Neuronal stem cell (in vitro differentiated cells): ENCODE measurements around the gene TGFBR2.

ENCODE experiments used
- DNase-seq: peaks from one replicate; pipeline ENCODE4 v3.0.0-alpha.2; 2013; ENCODE audit warnings: low spot score
- H2AFZ ChIP-seq: one replicate; pipeline ENCODE4 v1.6.1; 2013; ENCODE audit warnings: mild to moderate bottlenecking, low read length, inconsistent platforms
- H2AK5ac ChIP-seq: 2 replicates; pipeline ENCODE4 v1.6.1; 2013; ENCODE audit warnings: low read depth, mild to moderate bottlenecking, inconsistent platforms, low read length, moderate library complexity, mixed read lengths
- H2BK120ac ChIP-seq: 2 replicates; pipeline ENCODE4 v1.6.1; 2013; ENCODE audit warnings: low read depth, mild to moderate bottlenecking, inconsistent platforms, low read length, moderate library complexity, mixed read lengths
- H2BK12ac ChIP-seq: one replicate; pipeline ENCODE4 v1.6.1; 2013; ENCODE audit warnings: low read length, inconsistent platforms
- H2BK15ac ChIP-seq: 2 replicates; pipeline ENCODE4 v1.6.1; 2013; ENCODE audit warnings: mild to moderate bottlenecking, low read length, inconsistent platforms, mixed read lengths
- H2BK5ac ChIP-seq: one replicate; pipeline ENCODE4 v1.6.1; 2013; ENCODE audit warnings: inconsistent platforms, mild to moderate bottlenecking, low read length, moderate library complexity
- H3K14ac ChIP-seq: one replicate; pipeline ENCODE4 v1.6.1; 2013; ENCODE audit warnings: low read length, inconsistent platforms
- H3K18ac ChIP-seq: 2 replicates; pipeline ENCODE4 v1.6.1; 2013; ENCODE audit warnings: low read length, inconsistent platforms
- H3K23ac ChIP-seq: 2 replicates; pipeline ENCODE4 v1.6.1; 2013; ENCODE audit warnings: low read depth, mild to moderate bottlenecking, mixed read lengths, low read length, inconsistent platforms; ENCODE audit not compliant: poor library complexity
- H3K27ac ChIP-seq: replicated peaks from 3 replicates; pipeline ENCODE4 v1.5.1; 2013; ENCODE audit warnings: low read length, inconsistent platforms
- H3K27me3 ChIP-seq, 3 experiments: 2 replicates each; pipeline ENCODE4 v1.6.1; 2013; ENCODE audit warnings: low read length in 3 of 3, mild to moderate bottlenecking in 2 of 3, inconsistent platforms in 1 of 3, low read depth in 1 of 3, mixed read lengths in 1 of 3, moderate library complexity in 1 of 3; ENCODE audit not compliant: control insufficient read depth in 3 of 3, insufficient read depth in 3 of 3
- H3K36me3 ChIP-seq, 2 donors: replicated peaks in 1 of 2; 2 replicates each; pipeline ENCODE4 v1.6.1; 2013; ENCODE audit warnings: low read length in 2 of 2; ENCODE audit not compliant: control insufficient read depth in 2 of 2, insufficient read depth in 2 of 2
- H3K4ac ChIP-seq: 2 replicates; pipeline ENCODE4 v1.6.1; 2013; ENCODE audit warnings: inconsistent platforms, mild to moderate bottlenecking, low read length, moderate library complexity
- H3K4me1 ChIP-seq, 2 donors: 1 replicate in 1 of 2; 2 replicates in 1 of 2; pipeline ENCODE4 v1.6.1; 2013; ENCODE audit warnings: low read length in 2 of 2, low read depth in 1 of 2; ENCODE audit not compliant: control insufficient read depth in 2 of 2, insufficient read depth in 1 of 2
- H3K4me2 ChIP-seq: one replicate; pipeline ENCODE4 v1.6.1; 2013; ENCODE audit warnings: mild to moderate bottlenecking, low read length, inconsistent platforms; ENCODE audit not compliant: insufficient read depth, poor library complexity, severe bottlenecking
- H3K4me3 ChIP-seq, 2 donors: 2 replicates each; pipeline ENCODE4 v1.5.1; 2013; ENCODE audit warnings: low read length in 2 of 2, mild to moderate bottlenecking in 2 of 2, inconsistent platforms in 1 of 2, moderate library complexity in 1 of 2
- H3K79me1 ChIP-seq: one replicate; pipeline ENCODE4 v1.6.1; 2013; ENCODE audit warnings: low read depth, mild to moderate bottlenecking, inconsistent platforms, low read length, moderate library complexity
- H3K9ac ChIP-seq: one replicate; pipeline ENCODE4 v1.6.1; 2013; ENCODE audit warnings: mild to moderate bottlenecking, low read depth, low read length, inconsistent platforms; ENCODE audit not compliant: poor library complexity
- H3K9me3 ChIP-seq, 2 donors: replicated peaks in 1 of 2; 2 replicates each; pipeline versions ENCODE3 to v1.6.1; 2013; ENCODE audit warnings: low read length in 2 of 2, mild to moderate bottlenecking in 2 of 2, inconsistent platforms in 1 of 2, low read depth in 1 of 2, mixed read lengths in 1 of 2, moderate library complexity in 1 of 2; ENCODE audit not compliant: control insufficient read depth in 2 of 2, insufficient read depth in 1 of 2
- H4K8ac ChIP-seq: one replicate; pipeline ENCODE4 v1.6.1; 2013; ENCODE audit warnings: low read depth, mild to moderate bottlenecking, inconsistent platforms, low read length, moderate library complexity
- H4K91ac ChIP-seq: one replicate; pipeline ENCODE4 v1.6.1; 2013; ENCODE audit warnings: low read length, low read depth, mild to moderate bottlenecking, inconsistent platforms; ENCODE audit not compliant: poor library complexity
- WGBS, 2 donors: extraction: QIAGEN DNeasy Blood & Tissue Kit; methylation state at CpG; one replicate each; pipeline ENCODE4 v1.1.7; 2013; ENCODE audit warnings: missing lambda C conversion rate in 2 of 2, mixed read lengths in 1 of 2; ENCODE audit not compliant: insufficient read length in 2 of 2, insufficient replicate concordance in 1 of 2; ENCODE audit errors: extremely low coverage in 2 of 2; 5-methylcytosine and 5-hydroxymethylcytosine counted together

TGFBR2 gene

GRCh38 chr3:30633718-30634117 is 27.3 kb downstream of the TGFBR2 start:
- Histone ChIP-seq H2AK5ac (no peak overlapping the region), H2BK120ac (no peak overlapping the region), H3K27me3 (no peaks in the 10 kb centered on the region), H3K36me3 (peaks cover 0 to 81% of the 10 kb centered on the region in 2 donors), H2BK15ac (no peak overlapping the region), H3K79me1 (no peaks in the 10 kb centered on the region), H3K4ac (no peak overlapping the region), H3K4me3 (no peak overlapping the region), H4K8ac (no peak overlapping the region), H3K4me2 (no peak overlapping the region), H2AFZ (no peak overlapping the region), H3K23ac (no peak overlapping the region), H2BK12ac (no peak overlapping the region), H3K4me1 (peaks cover 0 to 2% of the 10 kb centered on the region in 2 donors), H3K9ac (no peak overlapping the region), H4K91ac (no peak overlapping the region), H2BK5ac (no peak overlapping the region), H3K18ac (no peak overlapping the region), H3K27ac (no peak overlapping the region), H3K14ac (no peak overlapping the region), H3K9me3 (peaks cover 0 to 26% of the 10 kb centered on the region in 2 donors)
- WGBS, 2 donors = no CpG with 5 or more reads among the region's 3 CpGs
- no peak for DNase-seq

DNA sequence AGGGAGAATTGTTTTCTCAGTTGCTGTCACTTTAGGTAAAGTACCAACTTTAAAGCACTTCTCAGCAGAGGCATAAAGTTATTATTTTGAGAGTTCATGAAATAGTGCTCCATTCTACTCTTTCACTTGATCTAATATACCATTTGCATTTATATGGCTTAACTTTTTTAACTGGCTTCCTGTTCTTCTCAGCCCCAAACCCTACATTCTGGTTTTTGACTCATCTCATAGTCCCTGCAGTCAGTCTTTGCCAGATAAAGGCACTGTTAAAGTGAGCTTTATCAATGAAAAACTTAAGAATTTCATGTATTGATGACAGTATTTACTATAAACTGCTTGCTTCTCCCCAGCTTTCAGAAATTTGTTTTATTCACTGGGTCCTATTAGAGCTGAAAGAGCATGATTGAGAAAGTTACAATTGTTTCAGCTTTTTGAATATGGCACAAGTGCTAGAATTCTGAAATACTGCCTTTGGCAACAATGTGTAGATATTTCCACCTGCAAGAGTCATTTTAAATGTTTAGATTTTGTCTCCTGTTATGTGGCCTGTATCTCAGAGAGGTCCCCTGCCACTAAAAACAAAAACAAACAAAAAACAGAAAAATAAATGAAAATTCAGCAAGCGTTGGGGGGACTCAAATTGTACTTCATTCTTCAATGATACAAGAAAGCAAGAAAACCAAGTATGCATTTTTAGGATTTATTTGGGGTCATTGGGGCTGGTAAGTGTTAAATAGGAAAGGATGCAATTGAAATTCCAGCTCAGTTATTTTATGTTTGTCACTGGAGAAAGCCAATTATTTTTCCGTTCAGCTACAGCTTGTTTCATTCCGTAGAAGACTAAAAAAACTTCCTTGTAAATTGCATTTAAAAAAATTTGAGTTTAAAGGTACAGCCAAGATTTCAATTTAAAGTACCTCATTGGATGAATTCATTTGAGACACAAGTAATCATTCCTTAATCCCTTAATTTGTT is 28.6 kb downstream of the TGFBR2 start:
- no peak overlapping the region for H3K4me2 ChIP-seq
- no peak overlapping the region for H3K4ac ChIP-seq
- H4K8ac ChIP-seq = no peak overlapping the region
- no peak overlapping the region for H3K4me3 ChIP-seq
- no peak overlapping the region for H4K91ac ChIP-seq
- WGBS, 2 donors = no CpG with 5 or more reads among the region's 3 CpGs
- H2AFZ ChIP-seq = no peak overlapping the region
- H3K36me3 ChIP-seq = peaks cover 0 to 73% of the 10 kb centered on the region in 2 donors
- no peak overlapping the region for H3K9ac ChIP-seq
- no peak overlapping the region for H2BK12ac ChIP-seq
- H3K79me1 ChIP-seq = no peaks in the 10 kb centered on the region
- DNase-seq = no peak
- H3K9me3 ChIP-seq = peaks cover 0 to 22% of the 10 kb centered on the region in 2 donors
- H2BK5ac ChIP-seq = no peak overlapping the region
- H3K23ac ChIP-seq = no peak overlapping the region
- peaks cover 0 to 1% of the 10 kb centered on the region in 2 donors for H3K4me1 ChIP-seq
- no peak overlapping the region for H3K14ac ChIP-seq
- no peak overlapping the region for H3K27ac ChIP-seq
- no peak overlapping the region for H2AK5ac ChIP-seq
- H3K27me3 ChIP-seq = no peaks in the 10 kb centered on the region
- H2BK15ac ChIP-seq = no peak overlapping the region
- no peak overlapping the region for H3K18ac ChIP-seq
- no peak overlapping the region for H2BK120ac ChIP-seq

- Histone ChIP-seq H3K14ac (no peak overlapping the region), H2BK5ac (no peak overlapping the region)
- WGBS, 2 donors = no CpG with 5 or more reads among the region's 10 CpGs
Observed at GRCh38 chr3:30637310-30638219, 31.2 kb downstream of the TGFBR2 start.

More at GRCh38 chr3:30637310-30638219, 31.2 kb downstream of the TGFBR2 start:
- Histone ChIP-seq H3K79me1 (no peaks in the 10 kb centered on the region), H2AFZ (no peak overlapping the region), H3K9me3 (peaks cover 0 to 15% of the 10 kb centered on the region in 2 donors), H2AK5ac (no peak overlapping the region), H3K23ac (no peak overlapping the region), H4K8ac (no peak overlapping the region), H3K18ac (no peak overlapping the region), H3K4me3 (no peak overlapping the region), H3K27ac (no peak overlapping the region), H3K9ac (no peak overlapping the region), H3K4ac (no peak overlapping the region), H2BK120ac (no peak overlapping the region), H4K91ac (no peak overlapping the region), H3K36me3 (peaks cover 0 to 50% of the 10 kb centered on the region in 2 donors), H3K4me2 (no peak overlapping the region), H3K4me1 (peaks cover 0 to 1% of the 10 kb centered on the region in 2 donors), H2BK15ac (no peak overlapping the region), H2BK12ac (no peak overlapping the region), H3K27me3 (no peaks in the 10 kb centered on the region)
- no peak for DNase-seq
